ENCODE results near the gene SLC49A4. TPM values are rescaled to one million over a fixed set of nuclear protein-coding genes. Genes with fewer than 3 reads are reported as not detected.
A peak's percentile ranks its signal among the peaks of the same experiment; 100 is the strongest.

The SLC49A4 gene
- total RNA-seq, 1 experiment from 2014 or later, result 38.0 TPM

- DNase-seq (ENCODE audit: low read depth), result no peak
Observed at GRCh38 chr3:122903171-122903570, 108.3 kb downstream of the SLC49A4 start.

DNA sequence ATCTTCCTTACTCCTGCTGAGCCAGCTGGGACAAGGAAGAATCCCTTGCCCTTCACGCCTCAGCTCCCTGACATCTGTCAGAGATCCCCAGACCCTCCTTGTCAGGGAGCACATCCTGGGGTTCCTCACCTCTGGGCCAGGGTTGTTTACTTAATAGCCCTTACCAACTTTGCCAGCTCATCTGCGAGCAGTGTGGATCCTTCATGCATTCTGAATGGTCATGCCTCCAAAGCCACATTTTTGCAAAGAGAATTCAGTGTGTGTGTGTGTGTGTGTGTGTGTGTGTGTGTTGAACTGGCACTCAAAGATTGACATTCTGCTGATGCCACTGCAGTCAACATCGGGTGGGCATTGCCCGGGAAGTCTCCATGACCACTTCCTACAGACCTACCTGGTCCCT is 112.6 kb downstream of the SLC49A4 start:
- DNase-seq (ENCODE audit: low read depth), result no peak

DNA sequence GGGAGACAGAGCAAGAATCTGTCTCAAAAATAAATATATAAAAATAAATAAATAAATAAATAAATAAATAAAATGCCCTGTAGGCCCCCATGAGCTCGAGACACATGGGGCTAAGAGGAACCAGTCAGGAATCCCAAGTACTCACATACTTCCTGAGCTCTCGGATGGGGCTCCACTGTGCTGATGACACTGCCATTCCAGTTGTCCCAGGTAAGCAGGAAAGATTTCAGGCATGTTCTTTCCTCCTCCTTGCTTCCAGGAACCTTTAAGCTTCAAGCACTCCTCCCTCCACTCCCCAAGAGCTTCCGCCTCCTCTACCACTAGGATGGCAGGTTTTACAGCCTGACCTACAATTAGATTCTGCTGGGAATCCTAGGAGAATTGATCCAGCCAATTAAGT is 113.4 kb downstream of the SLC49A4 start:
- DNase-seq (ENCODE audit: low read depth), result no peak

- DNase-seq (ENCODE audit: low read depth), result no peak
Observed at GRCh38 chr3:122911901-122912300, 117.0 kb downstream of the SLC49A4 start.

DNA sequence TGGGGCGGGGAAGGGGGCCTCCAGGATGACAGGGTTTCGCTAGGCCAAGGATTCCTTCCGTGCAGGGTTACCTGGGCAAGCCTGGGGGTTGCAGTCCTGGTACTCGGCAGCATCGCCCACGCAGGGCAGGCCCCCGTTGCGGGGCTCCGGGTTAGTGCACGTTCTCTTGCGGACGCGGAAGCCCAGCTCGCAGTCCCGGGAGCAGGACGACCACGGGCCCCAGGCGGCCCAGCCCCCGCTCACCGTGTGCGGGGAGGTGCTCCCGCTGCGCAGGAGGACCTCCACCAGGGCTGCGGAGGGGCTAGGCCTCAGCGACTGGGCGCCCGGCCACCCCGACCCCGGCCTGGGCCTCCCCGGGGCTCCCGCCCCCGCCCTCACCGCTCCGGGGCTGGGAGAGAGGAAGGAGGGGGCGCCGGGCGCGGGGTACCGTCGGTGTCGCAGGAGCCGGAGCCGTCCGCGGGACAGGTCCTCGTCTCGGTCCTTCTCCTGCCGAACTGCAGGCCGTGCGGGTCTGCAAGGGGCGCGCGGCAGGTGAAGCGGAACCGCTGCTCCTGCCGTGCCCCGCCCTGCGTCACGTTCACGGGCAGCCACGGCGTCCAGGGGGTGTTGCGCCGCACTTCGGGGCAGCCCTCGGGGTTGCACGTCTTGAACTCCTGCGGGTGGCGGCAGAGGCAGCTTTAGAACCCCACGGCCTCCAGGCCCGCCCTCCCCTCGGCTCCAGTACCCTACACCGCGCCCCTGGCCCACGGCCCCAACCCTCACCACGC is 118.1 kb downstream of the SLC49A4 start:
- DNase-seq (ENCODE audit: low read depth), result no peak

- no peak for DNase-seq (ENCODE audit: low read depth)
Observed at GRCh38 chr3:122913539-122914100, 118.8 kb downstream of the SLC49A4 start.

DNA sequence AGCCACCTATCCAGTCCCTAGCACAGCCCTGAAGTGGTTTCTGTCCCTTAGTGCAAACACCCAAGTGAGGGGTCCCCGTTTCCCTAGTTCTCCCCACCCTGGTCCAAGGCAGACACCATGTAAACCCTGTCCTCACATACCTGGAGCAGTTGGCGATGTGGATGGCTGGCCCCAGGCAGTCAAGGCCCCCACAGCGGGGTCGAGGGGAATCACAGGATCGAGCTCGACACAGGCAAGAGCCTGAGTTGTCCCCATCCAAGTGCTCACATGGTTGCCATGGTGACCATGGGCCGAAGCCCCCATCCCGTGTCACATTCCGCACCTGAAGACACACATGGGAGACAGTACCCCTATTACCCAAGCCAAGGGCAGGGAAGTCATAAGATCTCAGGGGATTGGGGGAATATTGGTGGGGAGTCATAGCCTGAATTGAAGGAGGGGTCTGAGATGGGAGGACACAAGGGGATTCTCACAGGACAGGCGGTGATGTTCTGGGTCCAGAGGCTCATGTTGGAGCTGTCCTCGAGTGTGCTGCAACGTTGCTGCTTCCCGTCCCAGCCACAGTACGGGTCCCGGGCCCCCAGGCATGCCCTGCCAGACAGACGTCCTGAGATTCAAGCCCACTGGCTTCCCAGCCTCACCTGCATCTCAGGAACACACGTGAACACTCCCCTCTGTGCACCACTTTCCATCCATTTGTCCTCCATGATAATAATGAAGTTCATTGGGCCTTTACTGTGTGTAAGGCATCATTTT is 120.6 kb downstream of the SLC49A4 start:
- DNase-seq (ENCODE audit: low read depth), result no peak

DNA sequence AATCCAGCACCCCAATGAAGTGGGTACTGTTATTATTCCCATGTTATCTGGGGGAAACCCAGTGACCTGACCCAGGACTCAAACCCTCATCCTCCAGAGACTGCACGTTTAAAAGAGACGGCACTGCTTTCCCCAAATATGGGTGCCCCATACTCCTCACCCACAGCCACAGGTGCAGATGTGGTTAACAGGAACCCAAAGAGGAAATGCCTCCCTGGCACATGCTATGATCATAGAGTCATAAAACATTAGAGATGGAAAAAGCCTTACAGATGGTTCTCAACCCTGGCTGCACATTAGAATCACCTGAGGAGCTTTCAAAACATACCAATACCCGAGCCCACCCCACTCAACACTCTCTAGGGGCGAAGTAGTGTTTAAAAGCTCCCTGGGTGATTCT is 121.2 kb downstream of the SLC49A4 start:
- DNase-seq (ENCODE audit: low read depth), result no peak

DNA sequence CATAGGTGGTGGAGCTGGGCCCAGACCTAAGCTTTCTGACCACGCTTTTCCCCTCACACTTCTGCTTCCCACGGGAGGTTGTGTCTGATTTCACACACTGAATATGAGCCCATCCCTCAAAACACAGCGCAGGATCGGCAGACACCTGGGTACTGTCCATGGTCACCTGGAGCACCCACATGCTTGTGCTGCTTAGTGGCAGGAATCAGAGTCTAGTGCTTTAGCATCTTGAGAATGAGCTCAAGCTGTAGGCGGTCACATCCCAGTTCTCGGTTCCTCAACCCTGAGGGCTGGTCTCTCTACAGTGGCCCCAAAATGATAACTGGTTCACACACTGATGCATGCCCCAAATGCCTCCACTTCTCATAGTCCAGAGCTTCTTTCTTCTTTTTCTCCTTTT is 121.7 kb downstream of the SLC49A4 start:
- DNase-seq (ENCODE audit: low read depth), result no peak

GRCh38 chr3:122917412-122917811 is 122.5 kb downstream of the SLC49A4 start:
- DNase-seq (ENCODE audit: low read depth), result no peak

DNA sequence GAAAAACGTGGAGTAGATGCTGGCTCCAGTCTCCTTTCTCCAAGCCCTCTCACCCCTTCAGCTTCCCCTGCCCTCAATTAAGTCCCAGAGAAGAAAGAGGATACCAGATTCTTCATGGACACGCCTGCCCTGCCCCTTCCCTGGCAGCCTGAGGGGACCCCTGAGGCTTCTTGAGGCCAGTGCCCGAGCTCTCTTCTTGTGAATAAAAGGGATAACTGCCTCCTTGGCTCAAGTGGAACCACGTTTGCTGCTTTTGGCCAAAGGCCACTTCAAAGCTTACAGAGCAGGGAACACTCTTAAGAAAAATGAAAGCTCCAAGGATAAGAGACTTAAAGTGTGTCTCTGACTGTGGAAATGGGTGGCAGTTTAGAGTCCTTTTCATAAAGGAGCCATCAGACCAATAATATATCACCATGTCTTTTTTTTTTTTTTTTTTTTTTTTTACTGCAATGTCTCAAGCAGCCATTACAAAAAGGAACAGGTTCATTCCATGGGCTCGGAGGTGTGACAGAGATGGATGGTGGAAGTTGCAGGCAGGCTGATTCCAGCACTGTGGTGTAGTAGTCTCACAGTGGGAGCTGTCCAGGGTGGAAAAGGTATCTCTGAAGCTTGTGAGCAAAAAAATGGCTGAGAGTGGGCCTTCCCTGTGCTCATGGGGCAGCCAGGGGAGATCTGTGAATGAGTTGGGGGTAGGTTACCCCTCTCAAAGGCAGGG is 123.9 kb downstream of the SLC49A4 start:
- DNase-seq (ENCODE audit: low read depth), result peak; percentile 35

GRCh38 chr3:122919291-122919610 is 124.4 kb downstream of the SLC49A4 start:
- DNase-seq (ENCODE audit: low read depth), result no peak

- DNase-seq (ENCODE audit: low read depth), result no peak
Observed at GRCh38 chr3:122920986-122921385, 126.1 kb downstream of the SLC49A4 start.

GRCh38 chr3:122921791-122922651 is 127.2 kb downstream of the SLC49A4 start:
- DNase-seq (ENCODE audit: low read depth), result no peak

DNA sequence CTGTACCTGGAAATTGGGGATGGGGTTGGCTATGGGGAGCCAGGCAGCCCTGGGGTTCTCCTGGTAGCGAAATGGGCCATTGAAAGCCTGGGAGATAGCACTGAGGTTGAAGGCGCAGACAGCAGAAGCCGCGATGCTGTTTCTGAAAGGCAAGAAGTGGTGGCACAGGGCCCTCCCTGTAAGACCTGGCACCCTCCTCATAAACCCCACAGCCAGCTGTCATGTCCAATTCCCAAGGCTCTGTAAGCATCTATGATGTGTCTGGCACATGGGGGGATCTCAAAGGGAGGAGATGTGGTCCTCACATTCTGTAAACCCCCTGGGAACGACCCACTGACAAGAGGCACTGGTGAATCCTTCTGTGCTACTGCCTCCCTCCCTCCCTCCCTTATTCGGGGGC is 128.7 kb downstream of the SLC49A4 start:
- DNase-seq (ENCODE audit: low read depth), result no peak

DNA sequence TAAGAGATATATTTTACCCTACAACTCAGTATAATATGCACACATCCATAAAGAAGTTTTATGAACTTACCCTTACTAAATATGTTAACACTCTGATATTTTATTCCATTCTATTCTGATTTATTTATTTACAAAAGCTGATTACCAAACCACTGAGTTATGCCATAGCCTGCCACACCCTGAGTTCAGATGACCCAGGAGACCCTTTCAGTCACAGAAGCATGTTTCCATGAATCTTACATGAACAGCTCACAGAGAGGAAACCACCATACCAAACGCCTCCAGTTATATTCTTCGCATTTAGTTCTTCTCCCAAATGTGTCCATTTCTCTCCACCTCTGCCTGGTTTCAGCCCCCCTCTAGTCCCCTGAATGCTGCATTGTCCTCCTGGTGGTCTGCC is 129.2 kb downstream of the SLC49A4 start:
- DNase-seq (ENCODE audit: low read depth), result no peak

DNA sequence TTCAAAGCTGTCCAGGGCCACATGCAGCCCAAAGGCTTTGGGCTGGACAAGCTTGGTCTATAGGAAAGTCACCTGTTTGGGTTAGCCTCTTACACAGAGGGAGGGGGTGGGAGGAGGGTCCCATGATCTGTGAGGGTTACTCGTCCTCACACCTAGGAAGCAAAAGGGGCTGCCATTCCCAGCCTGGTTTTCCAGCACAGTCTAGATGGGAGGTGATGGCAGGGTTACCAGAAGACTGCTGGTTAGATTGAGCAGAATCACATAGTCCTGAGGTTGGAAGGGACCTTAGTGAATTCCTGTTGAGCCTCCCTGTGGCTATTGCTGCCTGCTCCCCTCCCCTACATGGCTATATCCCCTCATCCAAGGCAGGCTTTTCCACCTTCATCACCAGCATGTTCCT is 130.9 kb downstream of the SLC49A4 start:
- DNase-seq (ENCODE audit: low read depth), result no peak

GRCh38 chr3:122926322-122926721 is 131.5 kb downstream of the SLC49A4 start:
- no peak for DNase-seq (ENCODE audit: low read depth)

- no peak for DNase-seq (ENCODE audit: low read depth)
Observed at GRCh38 chr3:122926811-122927210, 131.9 kb downstream of the SLC49A4 start.

GRCh38 chr3:122927726-122928125 is 132.9 kb downstream of the SLC49A4 start:
- no peak for DNase-seq (ENCODE audit: low read depth)

- DNase-seq (ENCODE audit: low read depth), result no peak
Observed at GRCh38 chr3:122928396-122929187, 133.7 kb downstream of the SLC49A4 start.

Measured in M059J (cell line).